HG03469 (cell line): ENCODE results near the gene NONO.
"Not testable (repeated sequence)": the region's sequence is repeated elsewhere in the genome, so short reads cannot be mapped to it uniquely, and the experiment has no call there.

ENCODE experiments used
- ATAC-seq: cut with Tn5 transposase; IDR thresholded peaks from one replicate; pipeline ENCODE4 v1.9.1; 2021; ENCODE audit warnings: mild to moderate bottlenecking, moderate library complexity, moderate number of reproducible peaks; ENCODE audit not compliant: unreplicated experiment

NONO gene

DNA sequence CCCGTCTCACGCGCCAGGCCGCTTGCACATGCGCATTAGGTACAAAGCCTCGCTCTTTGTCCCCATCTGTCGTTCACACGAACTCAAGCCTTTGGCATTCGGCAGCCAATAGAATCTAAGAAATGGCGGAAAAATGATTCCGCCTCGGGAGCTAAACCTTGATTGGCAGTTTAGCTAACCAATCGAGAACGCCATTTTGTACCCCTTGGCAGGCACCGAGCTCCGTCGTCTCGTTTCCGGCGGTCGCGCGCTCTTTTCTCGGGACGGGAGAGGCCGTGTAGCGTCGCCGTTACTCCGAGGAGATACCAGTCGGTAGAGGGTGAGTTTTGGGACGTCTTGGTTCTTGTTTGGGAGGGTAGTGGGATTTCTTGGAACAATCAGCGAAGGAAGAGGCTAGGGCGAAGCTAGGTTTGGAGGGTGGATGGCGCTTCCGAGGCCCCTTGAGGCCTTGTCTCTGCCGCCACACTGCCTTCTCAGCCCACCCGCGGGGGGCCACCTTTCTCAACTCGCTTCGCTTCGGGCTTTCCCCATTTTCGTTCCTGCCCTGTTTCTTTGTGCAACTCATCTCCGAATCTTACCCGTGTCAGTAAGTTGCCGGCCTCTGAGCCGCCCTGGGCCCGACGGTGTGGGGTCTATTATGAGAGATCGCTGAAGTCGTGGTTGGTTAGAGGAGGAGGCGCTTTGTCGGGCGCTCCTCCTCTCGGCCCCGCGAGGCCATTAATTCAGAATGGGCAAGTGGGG is at the start of gene NONO:
NONO (plus strand) TSS at position 233 of the 741 bp plus-strand sequence. CDS start 7,003 bp downstream, outside the sequence.
- ATAC-seq: peak; percentile 93

DNA sequence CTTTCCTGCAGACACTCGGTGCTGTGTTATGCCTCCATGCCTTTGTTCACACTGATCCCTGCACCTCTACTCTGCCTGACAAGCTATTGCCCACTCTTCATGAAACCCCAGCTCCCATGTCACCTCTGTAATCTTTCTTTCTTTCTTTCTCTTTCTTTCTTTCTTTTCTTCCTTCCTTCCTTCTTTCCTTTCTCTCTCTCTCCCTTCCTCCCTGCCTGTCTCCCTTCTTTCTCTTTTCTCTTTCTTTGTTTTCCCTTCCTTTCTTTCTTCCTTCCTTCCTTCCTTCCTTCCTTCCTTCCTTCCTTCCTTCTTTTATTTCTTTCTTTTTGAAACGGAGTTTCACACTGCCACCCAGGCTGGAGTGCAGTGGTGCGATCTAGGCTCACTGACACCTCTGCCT is 48.0 kb upstream of the NONO start:
- no peak for ATAC-seq

GRCh38 chrX:71236836-71237235 is 46.6 kb upstream of the NONO start:
- ATAC-seq: no peak

- no peak for ATAC-seq
These were observed 43.7 kb upstream of the NONO start for GRCh38 chrX:71239781-71240180.

- ATAC-seq: no peak
These were observed 42.1 kb upstream of the NONO start for GRCh38 chrX:71241301-71241700.

GRCh38 chrX:71244359-71245128 is 38.9 kb upstream of the NONO start:
- no peak for ATAC-seq

DNA sequence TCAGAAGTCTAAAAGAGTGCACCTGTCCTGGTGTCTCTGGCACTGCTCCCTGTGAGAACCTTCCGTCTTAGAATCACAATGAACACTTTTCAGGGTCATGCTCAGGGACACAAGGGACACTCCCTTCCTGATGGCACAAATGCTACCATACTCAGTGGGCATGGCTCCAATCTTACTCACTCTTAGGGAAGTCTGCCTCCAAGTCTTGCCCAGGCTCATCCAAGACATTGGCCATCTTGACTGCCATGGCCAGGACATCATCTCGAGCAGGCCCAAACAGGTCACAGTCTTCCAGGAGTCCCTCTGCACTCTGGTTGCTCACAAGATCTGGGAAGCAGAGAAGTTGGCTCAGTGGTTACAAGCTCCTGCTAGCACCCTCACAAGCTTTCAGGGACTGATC is 38.3 kb upstream of the NONO start:
- no peak for ATAC-seq

GRCh38 chrX:71250841-71251240 is 32.6 kb upstream of the NONO start:
- ATAC-seq: no peak

DNA sequence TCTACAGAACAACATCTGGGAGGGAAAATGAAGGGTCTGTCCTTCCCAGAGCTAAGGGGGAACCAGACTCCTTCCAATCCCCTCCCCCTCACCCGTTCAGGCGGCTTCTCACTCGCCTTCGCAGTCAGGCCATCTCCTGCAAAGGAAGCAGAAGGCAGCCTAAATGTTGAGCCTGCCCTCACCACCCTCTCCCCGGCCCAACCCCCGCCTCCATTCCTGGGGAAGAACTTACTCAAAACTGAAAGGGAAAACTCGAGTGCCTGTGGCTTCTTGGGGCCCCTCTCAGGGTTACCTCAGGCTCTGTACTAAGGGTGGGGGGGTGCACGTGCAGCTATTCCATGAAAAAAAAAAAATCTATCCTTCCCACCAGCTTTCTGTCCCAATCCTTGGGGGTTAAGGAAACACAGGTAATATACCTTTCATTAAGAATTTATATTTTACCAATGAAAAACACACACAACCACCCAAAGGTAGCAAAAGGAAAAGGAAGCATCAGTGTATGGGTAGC is 31.9 kb upstream of the NONO start:
- ATAC-seq: no peak

- ATAC-seq: no peak
These were observed 31.2 kb upstream of the NONO start for GRCh38 chrX:71252221-71252620.

DNA sequence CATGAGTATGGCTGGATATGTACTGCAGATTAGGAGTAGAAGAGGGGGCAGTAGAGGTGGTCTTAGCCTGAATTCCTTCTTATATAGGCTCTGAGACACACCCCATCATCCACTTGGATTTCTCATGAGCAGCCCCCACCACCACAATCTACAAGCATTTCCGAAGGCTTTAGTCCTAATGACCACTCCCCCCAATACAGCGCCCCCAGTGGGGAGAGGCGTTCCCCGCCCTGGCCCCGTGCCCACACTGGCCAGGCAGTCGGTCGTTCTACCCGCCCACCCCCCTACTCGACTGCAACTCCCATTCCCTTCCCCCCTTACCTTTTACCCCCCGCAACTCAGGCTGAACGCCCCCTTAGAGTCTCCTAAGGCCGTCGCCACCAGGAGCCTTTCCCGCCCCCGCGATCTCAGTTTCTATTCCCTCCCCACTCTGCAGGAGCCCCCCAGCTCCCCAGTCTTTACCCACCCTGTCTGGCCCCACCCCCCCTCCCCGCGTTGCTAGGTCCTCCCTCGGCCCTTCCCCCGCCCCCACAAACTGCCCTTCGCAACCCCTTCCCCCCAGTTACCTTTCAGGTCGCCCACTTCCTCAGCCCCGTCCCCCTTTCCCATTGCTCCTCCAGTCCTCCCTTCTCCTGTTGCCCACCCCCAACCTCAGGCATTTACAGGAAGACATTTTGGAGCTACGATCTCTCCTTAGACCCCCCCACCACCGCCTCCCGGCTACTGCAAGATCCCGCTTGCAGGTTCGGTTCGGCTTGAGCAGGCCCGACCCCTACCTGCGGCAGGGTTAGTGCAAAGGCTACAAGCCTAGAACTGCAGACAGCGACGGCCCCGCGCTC is 30.0 kb upstream of the NONO start:
- no peak for ATAC-seq

DNA sequence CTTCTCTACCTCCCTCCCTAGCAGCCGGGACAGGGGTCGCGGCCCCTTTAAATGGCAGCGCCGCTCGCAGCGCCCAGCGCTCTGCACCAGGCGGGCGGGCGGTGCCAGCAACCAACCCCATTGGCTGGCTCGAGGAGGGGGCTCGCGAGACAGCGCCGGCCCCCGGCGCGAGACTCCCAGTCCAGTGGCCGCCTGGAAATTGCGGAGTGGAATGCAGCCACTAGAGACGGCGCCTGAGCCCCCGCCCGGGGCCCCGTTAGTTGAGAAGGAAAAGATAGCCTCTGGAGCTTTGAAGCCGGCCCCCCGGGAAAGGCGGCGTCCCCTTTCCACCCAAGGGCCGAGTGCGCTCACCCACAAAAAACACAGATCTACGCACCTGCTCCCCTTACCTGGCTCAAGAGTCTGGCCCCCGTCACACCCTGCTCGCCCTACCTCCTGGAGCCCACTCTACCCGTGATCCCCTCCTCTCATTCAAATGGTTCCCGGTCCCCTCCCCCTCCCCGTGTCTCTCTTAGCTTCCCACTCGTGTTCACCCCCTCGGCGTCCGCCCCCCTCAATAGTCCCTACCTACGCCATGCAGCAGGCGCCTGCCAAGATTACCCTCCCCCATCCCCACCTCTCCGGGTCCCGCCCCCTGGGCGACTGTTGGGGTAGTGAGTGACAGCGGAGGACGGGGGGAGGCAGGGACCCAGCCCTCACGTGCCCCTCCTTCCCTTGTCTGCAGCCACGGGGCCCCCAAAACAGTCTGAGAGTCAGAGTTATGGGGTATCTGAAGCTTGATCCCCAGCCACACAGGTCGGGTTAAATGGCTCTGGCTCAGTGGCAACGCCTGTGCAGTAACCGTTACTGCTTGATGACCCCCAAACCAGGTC is 29.1 kb upstream of the NONO start, which contains the start of gene ZMYM3:
ZMYM3 (minus strand) TSS at position 49 of the 872 bp plus-strand sequence. CDS start 885 bp downstream, outside the sequence.
- ATAC-seq: peak; percentile 77

DNA sequence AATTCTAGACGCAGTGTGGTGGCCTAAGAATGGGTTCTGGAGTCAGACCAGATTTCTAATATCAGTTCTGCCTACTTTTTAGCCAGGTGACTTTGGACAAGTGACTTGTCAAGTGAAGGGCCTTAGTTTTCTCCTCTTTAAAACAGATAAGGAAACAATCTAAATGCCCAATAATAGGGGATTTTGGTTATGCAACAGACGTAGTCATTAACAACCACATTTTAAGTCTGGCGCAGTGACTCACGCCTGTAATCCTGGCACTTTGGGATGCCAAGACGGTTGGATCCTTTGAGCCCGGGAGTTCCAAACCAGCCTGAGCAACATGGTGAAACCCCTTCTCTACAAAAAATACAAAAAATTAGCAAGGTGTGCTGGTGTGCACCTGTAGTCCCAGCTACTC is 27.4 kb upstream of the NONO start:
- ATAC-seq: no peak

GRCh38 chrX:71256856-71257255 is 26.6 kb upstream of the NONO start:
- no peak for ATAC-seq

DNA sequence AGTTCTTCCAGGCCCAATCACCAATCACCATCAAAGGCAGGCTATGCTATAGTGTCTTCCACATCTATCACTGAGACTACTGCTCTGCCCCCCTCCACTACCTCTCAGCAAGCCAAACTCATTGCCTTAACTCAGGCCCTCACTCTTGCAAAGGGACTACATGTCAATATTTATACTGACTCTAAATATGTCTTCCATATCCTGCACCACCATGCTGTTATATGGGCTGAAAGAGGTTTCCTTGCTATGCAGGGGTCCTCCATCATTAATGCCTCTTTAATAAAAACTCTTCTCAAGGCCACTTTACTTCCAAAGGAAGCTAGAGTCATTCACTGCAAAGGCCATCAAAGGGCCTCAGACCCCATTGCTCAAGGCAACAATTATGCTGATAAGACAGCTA is 14.8 kb upstream of the NONO start:
- ATAC-seq: not testable (repeated sequence)

GRCh38 chrX:71269801-71270395 is 13.5 kb upstream of the NONO start:
- ATAC-seq: no peak

- ATAC-seq: not testable (repeated sequence)
These were observed 11.1 kb upstream of the NONO start for GRCh38 chrX:71272313-71272712.

DNA sequence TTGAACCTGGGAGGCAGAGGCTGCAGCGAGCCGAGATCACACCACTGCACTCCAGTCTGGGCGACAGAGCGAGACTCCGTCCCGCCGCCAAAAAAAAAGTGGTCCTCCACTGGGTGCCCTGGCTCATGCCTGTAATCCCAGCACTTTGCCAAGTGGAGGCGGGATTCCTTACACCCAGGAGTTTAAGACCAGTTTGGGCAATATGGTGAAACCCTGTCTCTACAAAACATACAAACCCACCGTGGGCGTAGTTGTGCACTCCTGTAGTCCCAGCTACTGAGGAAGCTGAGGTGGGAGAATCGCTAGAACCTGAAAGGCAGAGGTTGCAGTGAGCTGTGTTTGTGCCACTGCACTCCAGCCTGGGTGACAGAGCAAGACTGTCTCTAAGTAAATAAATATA is 2.1 kb upstream of the NONO start:
- ATAC-seq: not testable (repeated sequence)

GRCh38 chrX:71282514-71283402 is 677 bp upstream of the NONO start:
- ATAC-seq: peak; percentile 5
